HepG2 (cell line): ENCODE results near the gene EGLN1.

Experiments used
- CTCF ChIP-seq: sonication (generic); formaldehyde crosslinking; IDR thresholded peaks from 2 replicates; pipeline ENCODE4 v1.5.0; 2020; ENCODE audit warnings: mild to moderate bottlenecking, missing genetic modification reagents, moderate library complexity
- HNF4G ChIP-seq, 2 experiments: sonication (generic) in 1 of 2; formaldehyde crosslinking in 1 of 2; IDR thresholded peaks; 2 replicates each; pipeline versions ENCODE4 v1.4.0 to v1.6.1; 2011 to 2020; ENCODE audit warnings: borderline replicate concordance in 2 of 2, low read depth in 2 of 2, mild to moderate bottlenecking in 2 of 2, low read length in 1 of 2, missing genetic modification reagents in 1 of 2, moderate library complexity in 1 of 2
- IRF2 ChIP-seq: IDR thresholded peaks from 2 replicates; pipeline ENCODE4 v1.6.1; 2018; ENCODE audit warnings: missing genetic modification reagents, missing compliant biosample characterization
- KDM5B ChIP-seq: sonication (generic); formaldehyde crosslinking; IDR thresholded peaks from 2 replicates; pipeline ENCODE4 v1.4.0; 2020; ENCODE audit warnings: missing genetic modification reagents, mild to moderate bottlenecking, borderline replicate concordance
- MEIS1 ChIP-seq: sonication (generic); formaldehyde crosslinking; IDR thresholded peaks from 2 replicates; pipeline ENCODE4 v1.9.0; 2021; ENCODE audit warnings: mild to moderate bottlenecking, missing genetic modification reagents, moderate library complexity, borderline replicate concordance
- PAXIP1 ChIP-seq: sonication (generic); formaldehyde crosslinking; conservative IDR thresholded peaks from 2 replicates; pipeline ENCODE4 v1.4.0; 2020; ENCODE audit warnings: mild to moderate bottlenecking, missing genetic modification reagents, moderate library complexity
- POLR2AphosphoS5 ChIP-seq: IDR thresholded peaks from 2 replicates; pipeline ENCODE4 v1.6.1; 2012; ENCODE audit warnings: low read depth, low read length
- ZBTB20 ChIP-seq: sonication (generic); formaldehyde crosslinking; IDR thresholded peaks from 2 replicates; pipeline ENCODE4 v1.8.1; 2023; ENCODE audit warnings: missing genetic modification reagents, low read depth, mild to moderate bottlenecking, borderline replicate concordance
- ZBTB43 ChIP-seq: sonication (generic); formaldehyde crosslinking; conservative IDR thresholded peaks from 2 replicates; pipeline ENCODE4 v1.4.0; 2020; ENCODE audit warnings: missing genetic modification reagents
- ZBTB8A ChIP-seq: sonication (generic); formaldehyde crosslinking; IDR thresholded peaks from 2 replicates; pipeline ENCODE4 v1.4.0; 2020; ENCODE audit warnings: mild to moderate bottlenecking, low read depth, missing genetic modification reagents, borderline replicate concordance

- TF ChIP-seq CTCF (CRISPR knock-in tag) (no peak), ZBTB20 (CRISPR knock-in tag) (no peak), MEIS1 (CRISPR knock-in tag) (no peak), IRF2 (CRISPR knock-in tag) (no peak), PAXIP1 (no peak), ZBTB43 (no peak), HNF4G (IDR thresholded peaks at IDR 0.05; ENCODE audit: borderline replicate concordance, low read depth, low read length) (no peak), HNF4G (CRISPR knock-in tag; IDR thresholded peaks at IDR 0.05; ENCODE audit: borderline replicate concordance, low read depth) (no peak), POLR2AphosphoS5 (no peak), KDM5B (CRISPR knock-in tag) (no peak), ZBTB8A (no peak)
Measured at GRCh38 chr1:231319080-231319479, 103.0 kb downstream of the EGLN1 start.
